ENCODE measurements around the gene CLDN22. TPM values are rescaled to one million over a fixed set of nuclear protein-coding genes. Genes with fewer than 3 reads are reported as not detected.
A peak's percentile ranks its signal among the peaks of the same experiment; 100 is the strongest.

The CLDN22 gene
- total and polyA plus RNA-seq, 11 donors: not detected

GRCh38 chr4:183284258-183284785 lies 35.8 kb downstream of the CLDN22 start:
- Histone ChIP-seq H3K27me3 (no peaks in the 10 kb centered on the region), H3K4me3 (no peak overlapping the region), H3K9me3 (no peaks in the 10 kb centered on the region), H3K36me3 (peaks cover 2 to 96% (median 74%) of the 10 kb centered on the region in 9 donors), H3K4me1 (no peaks in the 10 kb centered on the region), H3K27ac (no peak overlapping the region)
- 90 to 93% (median 92%) methylated on average over 12 of the region's 12 CpGs for WGBS, 4 donors
- intact Hi-C loops (cut with DNase I): loop anchor here in 1 of 10 donors (10.0 kb wide), 1 partner anchor 120 kb away; no protein-coding TSS in a partner anchor
- no peak for TF ChIP-seq POLR2A (IDR thresholded peaks at IDR 0.05)
- TF ChIP-seq, protein P1, sequence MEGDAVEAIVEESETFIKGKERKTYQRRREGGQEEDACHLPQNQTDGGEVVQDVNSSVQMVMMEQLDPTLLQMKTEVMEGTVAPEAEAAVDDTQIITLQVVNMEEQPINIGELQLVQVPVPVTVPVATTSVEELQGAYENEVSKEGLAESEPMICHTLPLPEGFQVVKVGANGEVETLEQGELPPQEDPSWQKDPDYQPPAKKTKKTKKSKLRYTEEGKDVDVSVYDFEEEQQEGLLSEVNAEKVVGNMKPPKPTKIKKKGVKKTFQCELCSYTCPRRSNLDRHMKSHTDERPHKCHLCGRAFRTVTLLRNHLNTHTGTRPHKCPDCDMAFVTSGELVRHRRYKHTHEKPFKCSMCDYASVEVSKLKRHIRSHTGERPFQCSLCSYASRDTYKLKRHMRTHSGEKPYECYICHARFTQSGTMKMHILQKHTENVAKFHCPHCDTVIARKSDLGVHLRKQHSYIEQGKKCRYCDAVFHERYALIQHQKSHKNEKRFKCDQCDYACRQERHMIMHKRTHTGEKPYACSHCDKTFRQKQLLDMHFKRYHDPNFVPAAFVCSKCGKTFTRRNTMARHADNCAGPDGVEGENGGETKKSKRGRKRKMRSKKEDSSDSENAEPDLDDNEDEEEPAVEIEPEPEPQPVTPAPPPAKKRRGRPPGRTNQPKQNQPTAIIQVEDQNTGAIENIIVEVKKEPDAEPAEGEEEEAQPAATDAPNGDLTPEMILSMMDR (IDR thresholded peaks at IDR 0.05): no peak
- DNase-seq (no peak), ATAC-seq (no peak)

DNA sequence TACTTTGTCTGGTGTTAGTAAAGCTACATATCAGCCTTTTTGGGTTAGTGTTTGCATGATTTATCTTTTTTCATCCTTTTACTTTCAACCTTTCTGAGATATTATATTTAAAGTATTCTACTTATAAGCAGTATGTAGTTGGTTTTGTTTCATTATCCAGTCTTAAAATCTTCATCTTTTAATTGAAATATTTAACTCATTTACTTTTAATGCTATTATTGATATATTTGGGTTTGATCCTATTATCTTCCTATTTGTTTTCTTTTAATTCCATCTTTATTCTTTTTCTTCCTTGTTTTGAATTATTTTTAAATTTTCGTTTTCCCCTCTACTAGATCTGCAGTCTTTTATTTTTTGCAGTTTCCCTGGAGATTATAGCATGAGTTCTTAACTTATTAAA lies 44.0 kb downstream of the CLDN22 start:
- intact Hi-C loops (cut with DNase I): no loop called here
- Histone ChIP-seq H3K9me3 (peaks cover 0 to 36% (median 20%) of the 10 kb centered on the region in 12 donors), H3K36me3 (peaks cover 0 to 64% (median 39%) of the 10 kb centered on the region in 9 donors), H3K4me3 (no peak overlapping the region), H3K27ac (no peak overlapping the region), H3K4me1 (no peaks in the 10 kb centered on the region), H3K27me3 (no peaks in the 10 kb centered on the region)
- no peak for TF ChIP-seq POLR2A (IDR thresholded peaks at IDR 0.05)
- TF ChIP-seq, protein P1 (IDR thresholded peaks at IDR 0.05): no peak
- ATAC-seq (no peak), DNase-seq (no peak)
- WGBS, 4 donors: 0 to 97% (median 70%) methylated on average over 1 of the region's 1 CpG

DNA sequence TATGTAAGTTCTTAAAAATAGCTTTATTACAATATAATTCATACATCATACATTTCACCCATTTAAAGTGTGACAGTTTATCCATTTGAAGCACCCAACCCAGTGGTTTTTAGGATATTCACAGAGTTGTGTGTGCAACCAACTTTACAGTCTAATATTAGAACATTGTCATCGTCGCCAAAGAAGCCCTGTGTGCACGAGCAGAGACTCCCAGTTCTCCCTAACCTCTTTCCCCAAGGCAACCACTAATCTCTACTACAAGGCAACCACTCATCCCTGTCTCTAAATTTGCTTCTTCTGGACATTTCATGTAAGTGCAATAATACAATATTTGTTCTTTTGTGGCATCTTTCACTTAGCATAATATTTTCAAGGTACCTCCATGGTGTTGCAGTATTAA lies 47.7 kb downstream of the CLDN22 start:
- Histone ChIP-seq H3K27ac (no peak overlapping the region), H3K36me3 (peaks cover 0 to 87% (median 62%) of the 10 kb centered on the region in 9 donors), H3K4me1 (no peaks in the 10 kb centered on the region), H3K27me3 (no peaks in the 10 kb centered on the region), H3K9me3 (peaks cover 0 to 36% (median 20%) of the 10 kb centered on the region in 12 donors), H3K4me3 (no peak overlapping the region)
- intact Hi-C loops (cut with DNase I): no loop called here
- ATAC-seq: peak in 1 of 4 donors; percentile 58
- no peak for DNase-seq
- WGBS, 4 donors: 39 to 62% (median 48%) methylated on average over 3 of the region's 3 CpGs
- TF ChIP-seq, protein P1 (IDR thresholded peaks at IDR 0.05): no peak
- TF ChIP-seq POLR2A (IDR thresholded peaks at IDR 0.05): no peak

DNA sequence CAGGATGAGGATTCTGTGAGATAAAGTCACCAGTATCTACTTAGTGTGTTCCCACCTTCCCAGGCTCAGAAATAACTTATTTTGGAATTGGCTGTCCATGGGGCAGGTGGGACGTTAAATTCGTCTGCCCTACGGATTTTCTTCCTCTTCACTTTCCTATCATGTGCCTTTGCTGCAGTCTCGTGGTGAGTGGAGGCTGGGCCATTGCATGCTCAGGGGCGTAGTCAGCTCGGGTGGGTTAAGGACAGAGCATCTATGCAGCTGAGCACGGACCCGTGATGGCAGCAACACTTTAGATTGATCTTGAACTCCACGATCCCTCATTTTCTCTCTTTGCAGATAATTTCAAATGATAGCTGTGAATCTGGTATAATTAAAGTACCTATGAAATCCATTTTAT lies 51.5 kb downstream of the CLDN22 start:
- H3K36me3 ChIP-seq: peaks cover 0 to 89% (median 69%) of the 10 kb centered on the region in 9 donors
- H3K4me1 ChIP-seq: no peaks in the 10 kb centered on the region
- peaks cover 0 to 3% (median 0%) of the 10 kb centered on the region in 12 donors for H3K9me3 ChIP-seq
- WGBS, 4 donors: 91 to 95% (median 93%) methylated on average over 9 of the region's 9 CpGs
- no peak for DNase-seq
- H3K27ac ChIP-seq: no peak overlapping the region
- ATAC-seq: no peak
- H3K27me3 ChIP-seq: no peaks in the 10 kb centered on the region
- H3K4me3 ChIP-seq: no peak overlapping the region
- intact Hi-C loops (cut with DNase I): no loop called here
- TF ChIP-seq, protein P1 (IDR thresholded peaks at IDR 0.05): no peak
- no peak for TF ChIP-seq POLR2A (IDR thresholded peaks at IDR 0.05)

Other genes starting within 250 kb of the CLDN22 start
- gene WWC2, start 221.0 kb downstream of the CLDN22 start, total RNA-seq: 10 to 100 TPM; 21.4 to 43.0 (median 36.5) TPM
- gene WWC2, start 221.0 kb downstream of the CLDN22 start, polyA plus RNA-seq: 10 to 100 TPM in 1 of 2 donors, 1 to 10 TPM in 1; 5.4 to 16.2 TPM
- not detected for gene CLDN24, start 2.1 kb upstream of the CLDN22 start, total RNA-seq
- not detected for gene CLDN24, start 2.1 kb upstream of the CLDN22 start, polyA plus RNA-seq
- 10 to 100 TPM in 4 of 9 donors, 1 to 10 TPM in 5; 8.0 to 12.5 (median 9.7) TPM for gene CDKN2AIP, start 124.4 kb upstream of the CLDN22 start, total RNA-seq
- gene CDKN2AIP, start 124.4 kb upstream of the CLDN22 start, polyA plus RNA-seq: 1 to 10 TPM; 5.3 to 6.9 TPM
- 1 to 10 TPM; 3.6 to 6.9 (median 5.4) TPM for gene ING2, start 184.8 kb upstream of the CLDN22 start, total RNA-seq
- gene ING2, start 184.8 kb upstream of the CLDN22 start, polyA plus RNA-seq: 10 to 100 TPM in 1 of 2 donors, 1 to 10 TPM in 1; 2.9 to 10.9 TPM

Data from heart left ventricle (tissue), 16 donors.